Gastrocnemius medialis (tissue), 4 donors: ENCODE measurements around the gene ACTL10.

Experiments
- POLR2A ChIP-seq, 2 donors: fragments of 450-650 bp; IDR thresholded peaks; one replicate each; pipeline ENCODE4 v1.6.1; 2017; ENCODE audit warnings: antibody characterized with exemption in 2 of 2, mild to moderate bottlenecking in 2 of 2, moderate library complexity in 2 of 2
- TF ChIP-seq, protein P1 (sequence below), 5 experiments: fragments of 450-650 bp in 3 of 5; fragments of 200-600 bp in 2 of 5; sonication (generic) in 2 of 5; IDR thresholded peaks in 4 of 5; conservative IDR thresholded peaks in 1 of 5; 1 replicate in 4 of 5; 2 replicates in 1 of 5; pipeline ENCODE4 v1.5.1; 2016 to 2019; ENCODE audit warnings: antibody characterized with exemption in 5 of 5, mild to moderate bottlenecking in 3 of 5, moderate library complexity in 3 of 5

DNA sequence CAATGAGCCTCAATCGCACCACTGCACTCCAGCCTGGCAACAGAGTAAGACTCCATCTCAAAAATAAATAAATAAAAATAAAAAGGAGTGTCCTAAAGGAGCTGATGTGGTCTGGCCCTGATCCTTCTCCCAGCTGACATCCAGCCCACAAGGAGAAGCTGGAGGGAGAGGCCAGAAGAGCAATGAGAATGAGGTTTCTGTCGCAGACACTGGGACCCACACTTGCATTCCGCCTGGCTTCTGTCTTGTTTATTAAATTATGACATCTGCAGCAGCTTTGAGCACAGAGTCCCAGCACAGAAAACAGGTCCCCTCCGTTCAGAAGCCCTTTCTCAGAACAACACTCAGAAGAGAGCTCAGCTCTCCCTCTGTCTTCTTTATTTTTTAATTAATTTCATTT is 29.7 kb downstream of the ACTL10 start:
- TF ChIP-seq, protein P1, sequence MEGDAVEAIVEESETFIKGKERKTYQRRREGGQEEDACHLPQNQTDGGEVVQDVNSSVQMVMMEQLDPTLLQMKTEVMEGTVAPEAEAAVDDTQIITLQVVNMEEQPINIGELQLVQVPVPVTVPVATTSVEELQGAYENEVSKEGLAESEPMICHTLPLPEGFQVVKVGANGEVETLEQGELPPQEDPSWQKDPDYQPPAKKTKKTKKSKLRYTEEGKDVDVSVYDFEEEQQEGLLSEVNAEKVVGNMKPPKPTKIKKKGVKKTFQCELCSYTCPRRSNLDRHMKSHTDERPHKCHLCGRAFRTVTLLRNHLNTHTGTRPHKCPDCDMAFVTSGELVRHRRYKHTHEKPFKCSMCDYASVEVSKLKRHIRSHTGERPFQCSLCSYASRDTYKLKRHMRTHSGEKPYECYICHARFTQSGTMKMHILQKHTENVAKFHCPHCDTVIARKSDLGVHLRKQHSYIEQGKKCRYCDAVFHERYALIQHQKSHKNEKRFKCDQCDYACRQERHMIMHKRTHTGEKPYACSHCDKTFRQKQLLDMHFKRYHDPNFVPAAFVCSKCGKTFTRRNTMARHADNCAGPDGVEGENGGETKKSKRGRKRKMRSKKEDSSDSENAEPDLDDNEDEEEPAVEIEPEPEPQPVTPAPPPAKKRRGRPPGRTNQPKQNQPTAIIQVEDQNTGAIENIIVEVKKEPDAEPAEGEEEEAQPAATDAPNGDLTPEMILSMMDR (IDR thresholded peaks at IDR 0.05 in 4 of 5, conservative IDR thresholded peaks at IDR 0.05 in 1 of 5), result no peak
- TF ChIP-seq POLR2A (IDR thresholded peaks at IDR 0.05), result no peak
